ENCODE results near the gene MIA.
"Not testable (repeated sequence)": the region's sequence is repeated elsewhere in the genome, so short reads cannot be mapped to it uniquely, and the experiment has no call there.

Gene MIA

GRCh38 chr19:40803857-40804782 is 28.8 kb downstream of the MIA start:
- DNase-seq (ENCODE audit: low read depth in 3 of 3), result peak in 1 of 3 experiments; percentile 34

GRCh38 chr19:40804783-40805242 is 29.5 kb downstream of the MIA start:
- no peak for DNase-seq (ENCODE audit: low read depth in 3 of 3)

GRCh38 chr19:40805258-40805868 is 30.0 kb downstream of the MIA start:
- DNase-seq (ENCODE audit: low read depth in 3 of 3), result no peak

GRCh38 chr19:40806423-40807146 is 31.3 kb downstream of the MIA start:
- DNase-seq (ENCODE audit: low read depth in 3 of 3), result peak; percentile 57 to 67 (median 61)

GRCh38 chr19:40807147-40808020 is 32.1 kb downstream of the MIA start:
- DNase-seq (ENCODE audit: low read depth in 3 of 3), result no peak

GRCh38 chr19:40808021-40808325 is 32.7 kb downstream of the MIA start:
- DNase-seq (ENCODE audit: low read depth in 3 of 3), result no peak

GRCh38 chr19:40808497-40808896 is 33.2 kb downstream of the MIA start:
- DNase-seq (ENCODE audit: low read depth in 3 of 3), result no peak

- DNase-seq (ENCODE audit: low read depth in 3 of 3), result no peak
Measured at GRCh38 chr19:40809358-40810086, 34.2 kb downstream of the MIA start.

- no peak for DNase-seq (ENCODE audit: low read depth in 3 of 3)
Measured at GRCh38 chr19:40810160-40810559, 34.8 kb downstream of the MIA start.

GRCh38 chr19:40810649-40811408 is 35.5 kb downstream of the MIA start:
- DNase-seq (ENCODE audit: low read depth in 3 of 3), result not testable (repeated sequence)

GRCh38 chr19:40811478-40812341 is 36.4 kb downstream of the MIA start:
- DNase-seq (ENCODE audit: low read depth in 3 of 3), result no peak

GRCh38 chr19:40812571-40812970 is 37.2 kb downstream of the MIA start:
- not testable (repeated sequence) for DNase-seq (ENCODE audit: low read depth in 3 of 3)

- DNase-seq (ENCODE audit: low read depth in 3 of 3), result no peak
Measured at GRCh38 chr19:40813182-40813581, 37.9 kb downstream of the MIA start.

- DNase-seq (ENCODE audit: low read depth in 3 of 3), result no peak
Measured at GRCh38 chr19:40815223-40815622, 39.9 kb downstream of the MIA start.

GRCh38 chr19:40818480-40819399 is 43.4 kb downstream of the MIA start:
- peak in 2 of 3 experiments; percentile 59 to 65 for DNase-seq (ENCODE audit: low read depth in 3 of 3)

GRCh38 chr19:40819479-40820234 is 44.3 kb downstream of the MIA start:
- DNase-seq (ENCODE audit: low read depth in 3 of 3), result peak in 1 of 3 experiments; percentile 48

GRCh38 chr19:40822161-40822560 is 46.8 kb downstream of the MIA start:
- no peak for DNase-seq (ENCODE audit: low read depth in 3 of 3)

Data from stimulated activated CD4-positive, alpha-beta T cell treated with anti-CD3 and anti-CD28 coated beads, TNF-alpha, amount 100 ng/mL, for 4 hours (primary cell).